DMS53 (cell line): ENCODE results near the gene SALL2.

ENCODE experiments used
- DNase-seq: peaks from one replicate; lab custom pipeline; 2025; lab: John Stamatoyannopoulos, UW

The SALL2 gene

DNA sequence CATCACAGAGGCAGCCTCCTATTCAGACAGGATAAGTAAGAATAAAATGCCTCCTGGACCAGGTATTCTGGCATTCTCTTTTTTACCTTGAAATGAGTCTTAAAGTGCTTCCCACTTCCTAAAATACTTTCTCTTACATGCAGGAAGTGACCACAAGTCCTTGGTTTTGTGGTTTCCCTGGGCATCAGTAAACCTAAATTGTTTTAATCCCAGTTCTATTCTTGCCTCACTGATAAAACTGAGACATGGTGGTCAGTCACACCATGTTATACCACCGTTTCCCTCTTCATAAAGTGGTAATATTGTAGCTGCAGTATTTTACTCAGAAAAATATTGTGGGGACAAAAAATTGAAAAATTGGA lies 1.2 kb upstream of the SALL2 start:
- no peak for DNase-seq

DNA sequence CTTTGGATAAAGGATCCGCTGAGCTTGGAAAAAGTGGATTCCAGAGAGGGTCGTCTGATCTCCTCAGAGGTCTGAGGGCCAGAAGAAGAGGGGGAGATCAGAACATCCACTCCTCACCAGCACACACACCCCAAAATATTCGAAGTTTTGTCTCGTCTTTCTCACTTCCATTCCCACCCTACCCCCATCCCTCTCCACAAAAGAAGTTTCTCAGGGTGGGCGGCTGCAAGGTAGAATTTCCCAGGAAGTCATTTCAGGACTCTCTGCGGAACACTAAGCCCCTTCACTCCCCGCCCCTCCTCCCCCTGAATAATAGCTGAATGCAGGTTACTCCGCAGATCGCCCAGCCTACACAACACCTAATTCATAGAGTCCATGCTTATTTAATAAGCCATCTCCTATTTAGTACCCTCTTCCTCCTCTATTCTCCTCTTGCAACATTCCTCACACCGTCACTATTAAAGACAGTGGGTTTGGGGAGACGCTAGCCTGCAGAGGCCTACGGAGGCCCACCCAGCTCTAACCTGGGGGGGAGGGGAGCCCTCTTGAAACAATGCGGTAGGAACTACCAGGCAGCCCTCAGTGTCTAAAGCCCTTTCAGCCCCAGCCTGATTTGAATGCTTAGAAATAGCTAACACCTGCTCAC lies 649 bp upstream of the SALL2 start:
- peak; percentile 19 for DNase-seq

DNA sequence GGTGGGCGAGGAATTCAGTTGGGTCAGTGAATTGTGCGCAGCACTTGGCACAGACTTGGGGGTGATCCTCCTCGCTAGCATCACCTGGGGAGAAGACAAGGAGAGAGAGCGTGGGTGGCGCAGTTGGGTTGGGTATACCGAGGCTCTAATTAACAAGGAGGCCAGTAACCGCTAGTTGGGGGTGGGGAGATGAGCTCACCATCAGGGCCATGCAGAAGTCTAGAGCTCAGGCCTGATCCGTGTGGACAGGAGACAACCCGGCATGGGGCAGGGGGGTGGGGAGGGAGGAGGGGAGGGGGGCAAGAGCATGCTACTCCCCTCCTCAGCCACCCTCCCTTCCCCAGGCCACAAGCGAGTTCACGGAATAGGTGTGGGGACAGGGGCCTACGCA lies 580 bp downstream of the SALL2 start:
- peak; percentile 1 for DNase-seq

- DNase-seq: no peak
Measured at GRCh38 chr14:21524575-21525490, 1.3 kb downstream of the SALL2 start.

GRCh38 chr14:21523203-21523602 lies 2.9 kb downstream of the SALL2 start:
- DNase-seq: no peak

DNA sequence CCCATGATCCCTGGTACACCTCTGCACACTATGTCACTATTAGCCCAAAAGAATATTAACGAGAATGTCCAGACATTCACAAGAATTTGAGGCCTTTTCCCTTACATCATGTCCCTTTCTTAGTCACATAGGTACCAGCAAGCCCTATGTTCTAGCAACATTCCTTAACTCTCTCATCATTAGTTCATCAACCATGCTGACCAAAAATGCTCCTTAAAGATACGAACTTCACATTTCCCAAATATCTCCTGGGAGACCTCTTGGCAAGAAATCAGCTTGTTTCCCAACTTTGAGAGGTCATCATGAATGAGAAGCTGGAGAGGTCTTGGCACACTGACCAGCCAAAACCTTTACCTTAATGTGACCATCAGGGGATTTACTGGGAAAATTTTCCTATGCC lies 4.6 kb downstream of the SALL2 start:
- DNase-seq: no peak

- no peak for DNase-seq
Measured at GRCh38 chr14:21520767-21521166, 5.4 kb downstream of the SALL2 start.

DNA sequence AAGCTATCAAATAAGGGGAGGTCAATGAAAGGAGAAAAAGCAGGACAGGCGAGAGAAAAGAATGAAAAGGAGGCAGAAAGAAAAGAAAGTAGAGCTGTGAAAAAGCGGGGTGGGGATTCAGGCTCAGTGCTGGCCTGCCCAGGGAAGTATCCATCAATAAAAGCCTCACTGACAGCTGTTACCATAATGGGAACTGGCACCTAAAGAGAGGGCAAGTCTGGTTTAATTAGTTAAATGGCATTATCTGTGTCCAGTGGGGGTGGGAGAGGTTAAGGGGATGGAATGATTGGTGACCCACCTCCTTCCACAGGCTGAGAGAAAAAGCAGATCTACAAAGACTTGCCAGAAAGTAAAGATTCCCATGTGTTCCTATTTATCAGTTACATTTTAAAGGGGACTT lies 7.4 kb downstream of the SALL2 start:
- no peak for DNase-seq

GRCh38 chr14:21514341-21514740 lies 11.8 kb downstream of the SALL2 start:
- no peak for DNase-seq

GRCh38 chr14:21510735-21511657 lies 15.2 kb downstream of the SALL2 start, which contains the start of gene METTL3:
TSS of gene METTL3 (minus strand) at chr14:21511340. CDS start at chr14:21511223, 117 bp downstream.
- peak; percentile 94 for DNase-seq

- DNase-seq: no peak
Measured at GRCh38 chr14:21509432-21510143, 16.6 kb downstream of the SALL2 start.

DNA sequence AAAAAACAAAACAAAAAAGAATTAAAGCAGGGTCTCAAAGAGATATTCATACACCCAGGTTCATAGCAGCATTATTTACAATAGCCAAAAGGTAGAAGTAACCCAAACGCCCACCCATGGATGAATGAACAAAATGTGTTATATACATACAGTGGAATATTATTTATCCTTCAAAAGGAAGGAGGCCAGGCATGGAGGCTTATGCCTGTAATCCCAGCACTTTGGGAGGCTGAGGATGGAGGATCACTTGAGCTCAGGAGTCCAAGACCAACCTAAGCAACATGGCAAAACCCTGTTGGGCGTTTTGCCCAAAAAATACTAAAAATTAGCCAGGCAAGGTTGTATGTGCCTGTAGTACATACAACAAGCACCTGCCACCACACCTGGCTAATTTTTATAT lies 19.6 kb downstream of the SALL2 start:
- DNase-seq: no peak

DNA sequence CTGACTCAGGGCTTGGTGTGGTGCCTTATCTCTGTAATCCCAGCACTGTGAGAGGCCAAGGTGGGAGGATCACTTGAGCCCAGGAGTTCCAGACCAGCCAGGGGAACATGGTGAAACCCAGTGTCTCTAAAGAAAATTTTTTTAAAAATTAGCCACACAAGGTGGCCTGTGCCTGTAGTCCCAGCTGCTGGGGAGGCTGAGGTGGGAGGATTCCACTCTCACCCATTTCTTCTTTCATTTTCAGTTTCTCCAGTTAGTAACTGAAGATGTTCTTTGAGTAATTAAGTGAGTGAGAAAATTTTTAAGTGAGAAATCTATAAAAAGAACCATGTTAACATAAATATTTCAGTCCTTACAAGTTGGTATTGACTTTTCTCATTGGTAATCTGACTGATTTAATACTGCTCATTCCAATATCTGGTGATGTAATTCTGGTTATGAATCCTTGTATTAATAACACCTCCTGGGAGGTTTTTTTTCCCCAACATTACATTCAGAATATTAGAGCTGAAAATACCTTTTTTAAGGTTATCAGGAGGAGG lies 21.1 kb downstream of the SALL2 start:
- DNase-seq: no peak

DNA sequence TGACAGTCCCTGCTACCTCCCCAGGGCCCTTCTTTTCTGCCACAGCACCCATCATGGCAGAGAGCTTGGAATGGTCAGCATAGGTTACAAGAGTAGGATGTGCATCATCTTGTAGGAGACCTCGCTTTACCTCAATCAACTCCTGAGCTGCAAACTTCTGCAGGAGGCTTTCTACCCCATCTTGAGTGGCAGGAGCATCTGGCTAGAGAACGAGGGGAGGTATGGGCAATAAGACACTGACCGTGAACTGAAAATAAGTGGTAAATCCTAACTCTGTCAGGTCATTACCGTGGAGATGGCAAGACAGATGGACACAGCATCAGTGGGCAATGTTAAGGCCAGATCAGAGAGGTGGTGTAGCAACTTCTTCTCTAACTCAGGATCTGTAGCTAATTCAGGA lies 22.8 kb downstream of the SALL2 start:
- DNase-seq: no peak

DNA sequence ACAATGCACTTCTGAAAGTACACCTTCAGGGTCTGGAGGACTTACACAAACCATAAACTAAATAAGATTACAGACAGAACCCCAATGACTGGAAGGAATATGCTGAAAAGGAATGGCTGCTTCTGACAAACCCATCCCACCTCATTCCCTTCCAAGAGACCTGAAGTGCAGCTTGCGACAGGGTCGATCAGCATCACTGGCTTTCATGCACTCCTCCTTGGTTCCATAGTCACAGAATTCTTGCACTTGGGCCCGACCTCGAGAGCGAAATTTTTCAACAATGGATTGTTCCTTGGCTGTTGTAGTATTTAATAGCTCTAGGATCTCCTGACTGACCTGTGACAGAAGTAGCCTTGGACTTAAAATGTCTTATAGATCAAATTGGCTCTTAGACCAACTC lies 24.6 kb downstream of the SALL2 start:
- no peak for DNase-seq

DNA sequence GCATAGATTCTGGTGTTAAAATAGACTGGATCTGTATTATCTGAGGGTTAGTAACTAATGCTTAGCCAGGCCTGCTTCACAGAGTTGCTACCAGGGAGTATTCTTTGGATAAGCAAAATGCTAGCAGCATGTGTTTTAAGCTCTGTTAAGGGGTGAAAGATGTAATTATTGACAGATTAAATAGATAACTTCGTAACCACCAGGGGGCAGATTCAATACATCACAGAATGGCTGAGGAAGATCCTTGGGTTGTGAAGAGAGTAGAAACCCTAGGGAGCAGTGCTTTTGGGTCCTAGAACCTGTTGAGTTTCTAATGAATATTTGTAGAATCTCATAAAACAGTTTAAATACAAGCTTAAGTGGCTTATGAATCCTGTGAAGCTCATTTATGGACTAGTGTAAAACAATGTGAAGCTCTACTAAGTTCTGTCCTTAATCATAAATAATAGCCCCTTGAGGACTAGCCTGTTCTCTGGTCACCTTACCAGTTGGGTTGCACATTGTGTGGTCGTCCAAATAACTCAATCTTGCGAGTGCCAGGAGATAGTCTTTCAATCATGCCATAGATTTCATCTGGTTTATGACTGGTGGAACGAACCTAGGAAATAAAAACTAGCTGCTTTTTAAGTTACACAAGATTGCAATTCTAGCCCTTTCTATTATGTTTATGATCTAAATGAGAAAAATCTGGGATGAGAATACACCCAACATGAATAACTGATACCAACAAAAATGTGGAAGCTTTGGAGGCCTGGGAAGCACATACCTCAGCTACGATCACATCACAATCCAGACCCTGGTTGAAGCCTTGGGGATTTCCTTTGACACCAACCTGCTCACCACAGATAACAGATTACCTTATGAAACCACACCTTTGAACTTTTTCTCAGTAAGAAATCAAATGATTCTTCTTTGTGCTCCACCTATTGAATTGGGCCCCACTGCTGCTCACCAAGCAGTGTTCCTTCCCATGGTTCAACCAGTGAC lies 27.3 kb downstream of the SALL2 start:
- peak; percentile 61 for DNase-seq

DNA sequence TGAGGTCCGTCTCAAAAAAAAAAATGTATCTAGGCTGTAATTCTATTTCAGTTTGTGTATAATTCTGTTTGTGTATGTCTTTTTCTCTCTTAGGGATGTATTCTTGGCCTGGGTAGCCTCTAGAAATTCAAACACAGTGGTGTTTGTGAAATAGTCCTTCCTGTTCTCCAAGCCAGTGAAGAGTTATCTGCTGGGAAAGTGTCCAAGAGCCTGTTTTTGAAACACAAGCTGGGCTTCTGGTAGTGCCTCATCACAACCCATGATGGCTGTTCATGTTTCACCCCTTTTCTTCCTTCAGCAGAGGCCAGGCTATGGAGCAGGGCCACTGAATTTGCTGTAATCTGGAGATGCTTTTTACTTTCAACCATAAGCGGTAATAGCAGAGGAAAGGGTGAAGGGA lies 29.7 kb downstream of the SALL2 start:
- no peak for DNase-seq

DNA sequence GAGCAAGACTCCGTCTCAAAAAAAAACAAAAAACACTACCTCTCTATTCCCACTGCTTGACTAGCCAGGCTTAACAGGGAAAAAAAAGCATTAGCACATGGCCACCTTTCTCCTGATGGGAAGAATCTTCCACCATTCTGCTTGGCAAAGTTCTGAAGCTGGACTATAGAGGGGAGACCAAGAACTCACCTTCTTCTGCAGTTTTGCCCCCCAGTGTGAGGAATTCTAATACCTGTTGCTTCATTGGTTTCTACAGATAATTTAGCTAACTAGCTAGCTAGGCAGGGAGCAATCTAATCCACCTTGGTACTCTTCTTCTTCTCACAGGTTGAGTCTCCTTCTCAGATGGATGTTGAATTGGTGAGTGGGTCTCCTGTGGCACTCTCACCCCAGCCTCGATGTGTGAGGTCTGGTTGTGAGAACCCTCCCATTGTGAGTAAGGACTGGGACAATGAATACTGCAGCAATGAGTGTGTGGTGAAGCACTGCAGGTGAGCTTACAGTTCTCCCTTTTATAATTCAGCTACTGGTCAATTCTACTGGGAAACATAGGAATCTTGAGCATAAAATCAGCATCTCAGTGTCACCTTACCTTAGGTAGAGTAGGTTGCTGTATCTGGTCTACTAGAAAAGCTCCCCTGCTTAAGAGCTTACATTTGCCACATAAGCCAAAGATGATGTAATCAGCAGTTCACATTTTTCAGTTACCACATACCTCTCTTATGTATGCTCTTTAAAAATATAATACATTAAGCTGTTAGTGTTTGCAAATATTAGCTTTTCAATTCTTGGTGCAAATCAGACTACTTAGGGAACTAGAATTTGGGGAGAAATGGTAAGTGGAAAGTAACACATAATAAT lies 31.0 kb downstream of the SALL2 start:
- DNase-seq: no peak

DNA sequence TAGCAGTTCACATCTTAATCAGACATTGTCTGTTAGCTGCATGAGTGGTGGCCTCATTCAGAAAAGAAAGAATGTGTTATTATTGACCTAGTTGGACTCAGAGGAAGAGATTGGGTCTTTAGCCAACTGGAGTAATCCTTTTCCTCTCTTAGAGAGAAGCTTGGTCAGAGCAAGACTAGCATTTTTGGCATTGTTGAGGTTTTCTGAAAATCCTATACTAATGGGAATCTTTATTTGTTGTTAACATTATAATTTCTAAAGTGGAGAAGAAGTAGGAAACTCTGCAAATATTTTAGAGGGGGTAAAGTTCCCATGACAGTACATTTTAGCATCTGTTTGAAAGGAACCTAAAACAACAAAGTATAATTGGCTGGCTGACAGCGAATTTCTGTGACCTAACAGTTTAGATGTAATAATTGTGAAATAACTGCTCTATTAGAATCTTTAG lies 39.5 kb downstream of the SALL2 start:
- no peak for DNase-seq
